RWPE2 (cell line): ENCODE data around the gene MSANTD4.

ENCODE experiments used
- ATAC-seq: fragments of 200-7000 bp; cut with Tn5 transposase; 3 replicates; pipeline ENCODE4 v1.9.1; 2021; ENCODE audit warnings: low read depth
- DNase-seq: peaks from one replicate; pipeline ENCODE4 v3.0.0-alpha.2; 2020; ENCODE audit warnings: low spot score
- H3K27ac ChIP-seq: fragments of 450-650 bp; 2 replicates; pipeline ENCODE4 v1.5.1; 2017; ENCODE audit warnings: mild to moderate bottlenecking; ENCODE audit not compliant: poor library complexity, severe bottlenecking
- H3K27me3 ChIP-seq: fragments of 250-450 bp; sonication (Bioruptor Pico); 2 replicates; pipeline ENCODE4 v1.5.1; 2021; ENCODE audit warnings: mild to moderate bottlenecking, moderate library complexity; ENCODE audit not compliant: insufficient read depth, poor library complexity, severe bottlenecking
- H3K36me3 ChIP-seq: fragments of 250-450 bp; sonication (Bioruptor Pico); 2 replicates; pipeline ENCODE4 v1.5.1; 2020; ENCODE audit warnings: low read depth, mild to moderate bottlenecking, moderate library complexity
- H3K4me1 ChIP-seq: fragments of 250-450 bp; sonication (Bioruptor Pico); 2 replicates; pipeline ENCODE4 v1.5.1; 2021; ENCODE audit warnings: mild to moderate bottlenecking, moderate library complexity; ENCODE audit not compliant: insufficient read depth, poor library complexity, severe bottlenecking
- H3K4me3 ChIP-seq: fragments of 250-450 bp; sonication (Bioruptor Pico); 2 replicates; pipeline ENCODE4 v1.5.1; 2021; ENCODE audit warnings: mild to moderate bottlenecking, moderate library complexity; ENCODE audit not compliant: severe bottlenecking
- H3K9me3 ChIP-seq: fragments of 250-450 bp; sonication (Bioruptor Pico); 2 replicates; pipeline ENCODE4 v1.5.1; 2021; ENCODE audit warnings: mild to moderate bottlenecking, moderate library complexity; ENCODE audit not compliant: severe bottlenecking
- TF ChIP-seq, protein P1 (sequence below): fragments of 450-650 bp; IDR thresholded peaks from one replicate; pipeline ENCODE4 v1.5.1; 2017; ENCODE audit warnings: mild to moderate bottlenecking, moderate library complexity; ENCODE audit not compliant: poor library complexity, severe bottlenecking

Gene MSANTD4

DNA sequence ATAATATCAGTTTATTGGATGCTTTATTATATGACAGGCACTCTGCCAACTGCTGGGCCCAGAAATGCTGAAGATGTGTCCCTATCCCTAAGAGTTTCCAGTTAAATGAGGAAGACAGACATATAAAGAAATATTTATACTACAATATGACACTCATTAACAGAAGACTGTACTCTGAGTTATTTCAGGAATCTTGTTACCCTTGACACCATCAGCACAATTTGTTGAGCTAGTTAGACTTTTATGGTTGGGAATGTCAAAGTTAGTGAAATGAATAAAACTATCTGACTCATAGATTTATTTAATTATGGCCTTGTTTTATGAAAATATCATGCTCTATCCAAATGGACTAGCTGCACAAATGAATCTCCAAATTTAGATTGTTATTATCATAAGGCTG is 25.6 kb upstream of the MSANTD4 start:
- ATAC-seq (no peak), DNase-seq (no peak)
- no peaks in the 10 kb centered on the region for H3K27me3 ChIP-seq
- no peak overlapping the region for H3K27ac ChIP-seq
- no peaks in the 10 kb centered on the region for H3K9me3 ChIP-seq
- no peaks in the 10 kb centered on the region for H3K4me1 ChIP-seq
- H3K36me3 ChIP-seq, result no peaks in the 10 kb centered on the region
- H3K4me3 ChIP-seq, result no peak overlapping the region
- TF ChIP-seq, protein P1, sequence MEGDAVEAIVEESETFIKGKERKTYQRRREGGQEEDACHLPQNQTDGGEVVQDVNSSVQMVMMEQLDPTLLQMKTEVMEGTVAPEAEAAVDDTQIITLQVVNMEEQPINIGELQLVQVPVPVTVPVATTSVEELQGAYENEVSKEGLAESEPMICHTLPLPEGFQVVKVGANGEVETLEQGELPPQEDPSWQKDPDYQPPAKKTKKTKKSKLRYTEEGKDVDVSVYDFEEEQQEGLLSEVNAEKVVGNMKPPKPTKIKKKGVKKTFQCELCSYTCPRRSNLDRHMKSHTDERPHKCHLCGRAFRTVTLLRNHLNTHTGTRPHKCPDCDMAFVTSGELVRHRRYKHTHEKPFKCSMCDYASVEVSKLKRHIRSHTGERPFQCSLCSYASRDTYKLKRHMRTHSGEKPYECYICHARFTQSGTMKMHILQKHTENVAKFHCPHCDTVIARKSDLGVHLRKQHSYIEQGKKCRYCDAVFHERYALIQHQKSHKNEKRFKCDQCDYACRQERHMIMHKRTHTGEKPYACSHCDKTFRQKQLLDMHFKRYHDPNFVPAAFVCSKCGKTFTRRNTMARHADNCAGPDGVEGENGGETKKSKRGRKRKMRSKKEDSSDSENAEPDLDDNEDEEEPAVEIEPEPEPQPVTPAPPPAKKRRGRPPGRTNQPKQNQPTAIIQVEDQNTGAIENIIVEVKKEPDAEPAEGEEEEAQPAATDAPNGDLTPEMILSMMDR, result no peak

DNA sequence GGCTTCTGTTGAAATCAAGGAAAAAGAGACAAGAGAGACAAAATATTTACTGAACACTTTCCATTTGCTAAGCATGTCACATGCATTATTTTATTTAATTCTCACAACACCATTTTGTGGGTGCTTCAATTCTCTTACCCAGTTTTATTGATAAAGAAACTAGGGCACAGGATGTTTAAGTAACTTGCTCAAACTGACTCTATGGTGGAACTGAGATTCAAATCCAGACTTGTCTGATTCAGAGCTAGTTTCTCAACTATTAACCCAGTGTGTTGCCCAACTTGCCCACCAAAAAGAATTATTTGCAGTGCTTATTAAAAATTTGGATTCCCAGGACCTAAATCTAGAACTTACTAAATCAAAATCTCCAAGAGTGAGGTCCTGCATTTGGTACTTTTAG is 21.5 kb upstream of the MSANTD4 start:
- ATAC-seq, result no peak

DNA sequence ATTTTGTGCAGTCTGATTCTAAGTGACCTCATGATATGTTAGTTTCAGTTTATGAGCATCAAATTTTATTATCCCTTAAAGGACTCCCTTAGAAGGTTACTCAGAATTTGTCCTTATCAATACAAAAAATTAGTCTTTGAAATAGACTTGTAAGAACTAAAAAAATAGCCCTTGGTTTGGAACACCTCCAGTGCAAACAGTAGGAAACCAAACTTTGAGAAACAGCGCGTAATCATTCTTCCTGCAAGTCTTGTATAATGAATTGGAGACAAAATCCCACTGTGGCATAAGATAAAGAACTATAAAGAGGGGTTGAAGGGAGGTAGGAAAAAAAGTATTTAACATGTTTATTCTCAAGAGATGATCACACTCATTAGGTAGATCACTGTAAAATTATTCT is 10.8 kb upstream of the MSANTD4 start:
- Histone ChIP-seq H3K4me3 (no peak overlapping the region), H3K4me1 (peaks cover 4% of the 10 kb centered on the region), H3K27ac (no peak overlapping the region), H3K9me3 (no peaks in the 10 kb centered on the region), H3K27me3 (no peaks in the 10 kb centered on the region), H3K36me3 (no peaks in the 10 kb centered on the region)
- DNase-seq (no peak), ATAC-seq (no peak)
- TF ChIP-seq, protein P1, result no peak

More for the DNA sequence above, 21.5 kb upstream of the MSANTD4 start:
- H3K4me1 ChIP-seq, result no peaks in the 10 kb centered on the region
- H3K9me3 ChIP-seq, result no peaks in the 10 kb centered on the region
- TF ChIP-seq, protein P1, result no peak
- no peak overlapping the region for H3K4me3 ChIP-seq
- DNase-seq, result no peak
- no peak overlapping the region for H3K27ac ChIP-seq
- no peaks in the 10 kb centered on the region for H3K27me3 ChIP-seq
- no peaks in the 10 kb centered on the region for H3K36me3 ChIP-seq

DNA sequence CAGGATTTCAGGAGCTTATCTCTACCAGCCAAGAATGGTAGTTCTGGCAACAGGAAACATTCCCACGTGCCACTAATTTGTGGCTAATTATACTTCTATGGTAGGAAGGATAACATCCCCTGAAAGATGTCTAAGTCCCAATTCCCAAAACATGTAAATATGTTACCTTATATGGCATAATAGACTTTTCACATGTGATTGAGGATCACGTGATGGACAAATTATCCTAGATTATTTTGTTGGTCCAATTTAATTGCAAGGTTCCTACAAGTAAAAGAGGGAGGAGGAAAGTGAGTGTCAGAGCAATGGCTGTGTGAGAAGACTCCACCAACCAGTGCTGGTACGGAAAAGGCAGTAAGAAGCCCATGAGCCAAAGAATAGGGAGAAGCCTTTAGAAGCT is 9.9 kb upstream of the MSANTD4 start:
- Histone ChIP-seq H3K27me3 (no peaks in the 10 kb centered on the region), H3K36me3 (no peaks in the 10 kb centered on the region), H3K9me3 (no peaks in the 10 kb centered on the region), H3K27ac (no peak overlapping the region), H3K4me1 (peaks cover 4% of the 10 kb centered on the region), H3K4me3 (no peak overlapping the region)
- ATAC-seq (no peak), DNase-seq (no peak)
- TF ChIP-seq, protein P1, result no peak

DNA sequence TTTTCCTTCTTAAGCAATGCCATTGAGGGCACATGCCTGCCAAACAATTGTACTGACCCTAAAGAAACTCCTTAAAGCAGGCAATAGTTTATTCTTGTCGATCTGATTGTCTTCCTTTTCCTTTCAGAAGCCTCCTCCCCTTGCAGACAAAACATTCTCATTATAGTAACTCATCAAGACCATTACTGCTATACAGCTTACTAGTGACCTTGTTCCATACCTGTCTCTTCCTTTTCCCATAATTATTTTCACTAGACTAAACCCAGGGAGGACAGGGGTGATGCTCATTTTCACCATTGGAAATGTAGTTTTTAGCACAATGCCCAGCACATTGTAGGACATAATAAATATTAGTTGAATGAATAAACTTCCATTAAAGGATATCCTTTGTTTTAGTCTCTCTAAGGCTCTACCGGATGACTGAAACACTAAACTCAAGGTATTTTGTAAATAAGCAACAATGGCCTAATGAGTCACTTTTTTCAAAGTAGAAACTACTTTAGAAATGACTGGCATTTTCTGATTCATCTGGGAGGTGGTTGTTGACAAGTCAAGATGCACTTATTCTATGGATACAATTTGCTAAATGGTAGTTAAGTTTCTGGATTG is 9.3 kb upstream of the MSANTD4 start:
- H3K27ac ChIP-seq, result peak overlapping the region; percentile 19
- peaks cover 4% of the 10 kb centered on the region for H3K4me1 ChIP-seq
- DNase-seq (no peak), ATAC-seq (peak; percentile 95)
- no peaks in the 10 kb centered on the region for H3K9me3 ChIP-seq
- no peak overlapping the region for H3K4me3 ChIP-seq
- no peaks in the 10 kb centered on the region for H3K27me3 ChIP-seq
- no peaks in the 10 kb centered on the region for H3K36me3 ChIP-seq
- TF ChIP-seq, protein P1, result no peak
